ENCODE measurements around the gene CLDN16. TPM values are rescaled to one million over a fixed set of nuclear protein-coding genes. Genes with fewer than 3 reads are reported as not detected.
A peak's percentile ranks its signal among the peaks of the same experiment; 100 is the strongest.

Gene CLDN16
- total RNA-seq, 1 donor from 2014 or later, result 0.50 TPM

DNA sequence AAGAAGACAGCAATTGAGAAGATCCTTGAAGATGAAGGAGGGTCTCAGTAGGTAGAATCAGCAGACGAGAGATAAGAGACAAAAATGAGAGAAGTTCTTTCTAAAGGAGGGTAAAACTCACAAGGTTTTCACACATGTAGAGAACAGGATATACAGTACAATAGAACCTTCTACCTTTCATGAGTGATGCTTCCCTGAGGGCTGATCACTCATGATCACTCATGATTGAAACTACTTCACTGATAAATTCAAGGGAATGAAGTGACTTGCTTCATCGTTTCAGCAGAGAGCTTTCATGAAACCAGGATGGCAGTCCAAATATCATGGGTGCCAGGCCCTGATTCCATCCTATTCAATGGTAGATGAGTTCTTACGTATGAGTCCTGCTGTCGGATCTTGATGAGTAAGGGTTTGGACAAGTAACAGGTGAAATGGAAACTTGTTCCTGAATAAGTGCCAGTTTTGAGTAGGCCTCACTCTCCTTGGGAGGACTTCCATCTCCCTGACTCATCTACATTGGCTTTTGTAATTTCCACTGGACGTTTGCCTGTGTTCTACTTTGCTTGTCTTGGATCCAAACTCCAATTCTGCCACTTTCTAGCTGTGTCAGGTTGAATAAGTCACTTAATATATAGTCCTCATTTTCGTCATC, 9.6 kb upstream of the CLDN16 start:
- Mint-ChIP-seq H3K27ac (ENCODE audit: unreplicated experiment) (no peak overlapping the region), H3K36me3 (ENCODE audit: low read depth, unreplicated experiment) (no peaks in the 10 kb centered on the region), H3K4me1 (ENCODE audit: low read depth, unreplicated experiment) (peaks cover 16% of the 10 kb centered on the region), H3K9me3 (ENCODE audit: unreplicated experiment) (no peaks in the 10 kb centered on the region), H3K4me3 (ENCODE audit: unreplicated experiment) (no peak overlapping the region), H3K27me3 (ENCODE audit: low read depth, unreplicated experiment) (no peaks in the 10 kb centered on the region)
- FAIRE-seq (peak; percentile 81), DNase-seq (ENCODE audit: low read depth) (peak; percentile 97)
- Histone ChIP-seq H3K4me3 (ENCODE audit: insufficient read depth, low read depth, low read length) (no peak overlapping the region), H4K20me1 (ENCODE audit: insufficient read depth, low read length) (no peaks in the 10 kb centered on the region), H2AFZ (ENCODE audit: low read depth, low read length) (no peak overlapping the region), H3K9ac (ENCODE audit: low read length) (no peak overlapping the region), H3K79me2 (ENCODE audit: insufficient read depth, low read length) (no peaks in the 10 kb centered on the region), H3K9me3 (ENCODE audit: insufficient read depth, low read depth, low read length) (no peaks in the 10 kb centered on the region), H3K4me2 (ENCODE audit: low read length) (no peak overlapping the region), H3K27ac (ENCODE audit: low read depth, low read length) (no peak overlapping the region), H3K36me3 (ENCODE audit: insufficient read depth, low read length) (no peaks in the 10 kb centered on the region), H3K4me1 (ENCODE audit: insufficient read depth, low read length) (peaks cover 18% of the 10 kb centered on the region), H3K27me3 (ENCODE audit: insufficient read depth, low read length) (no peaks in the 10 kb centered on the region)
- TF ChIP-seq EZH2 (IDR thresholded peaks at IDR 0.05; ENCODE audit: insufficient read depth, low read length) (no peak), CTCF (IDR thresholded peaks at IDR 0.05; ENCODE audit: insufficient read depth, low read depth, low read length) (no peak)

GRCh38 chr3:190380184-190380583, 7.8 kb upstream of the CLDN16 start:
- no peak overlapping the region for H3K9ac ChIP-seq (ENCODE audit: low read length)
- H3K4me1 ChIP-seq (ENCODE audit: insufficient read depth, low read length), result peaks cover 22% of the 10 kb centered on the region
- no peak for DNase-seq (ENCODE audit: low read depth)
- no peaks in the 10 kb centered on the region for H3K79me2 ChIP-seq (ENCODE audit: insufficient read depth, low read length)
- FAIRE-seq, result no peak
- H3K27me3 ChIP-seq (ENCODE audit: insufficient read depth, low read length), result no peaks in the 10 kb centered on the region
- H3K4me2 ChIP-seq (ENCODE audit: low read length), result no peak overlapping the region
- H3K4me3 Mint-ChIP-seq (ENCODE audit: unreplicated experiment), result no peak overlapping the region
- H3K27ac ChIP-seq (ENCODE audit: low read depth, low read length), result no peak overlapping the region
- H3K9me3 ChIP-seq (ENCODE audit: insufficient read depth, low read depth, low read length), result no peaks in the 10 kb centered on the region
- no peak for TF ChIP-seq EZH2 (IDR thresholded peaks at IDR 0.05; ENCODE audit: insufficient read depth, low read length)
- TF ChIP-seq CTCF (IDR thresholded peaks at IDR 0.05; ENCODE audit: insufficient read depth, low read depth, low read length), result no peak
- H3K36me3 Mint-ChIP-seq (ENCODE audit: low read depth, unreplicated experiment), result no peaks in the 10 kb centered on the region
- no peaks in the 10 kb centered on the region for H3K27me3 Mint-ChIP-seq (ENCODE audit: low read depth, unreplicated experiment)
- no peak overlapping the region for H2AFZ ChIP-seq (ENCODE audit: low read depth, low read length)
- H3K4me3 ChIP-seq (ENCODE audit: insufficient read depth, low read depth, low read length), result no peak overlapping the region
- no peaks in the 10 kb centered on the region for H3K9me3 Mint-ChIP-seq (ENCODE audit: unreplicated experiment)
- H3K36me3 ChIP-seq (ENCODE audit: insufficient read depth, low read length), result no peaks in the 10 kb centered on the region
- H4K20me1 ChIP-seq (ENCODE audit: insufficient read depth, low read length), result no peaks in the 10 kb centered on the region
- H3K27ac Mint-ChIP-seq (ENCODE audit: unreplicated experiment), result no peak overlapping the region
- H3K4me1 Mint-ChIP-seq (ENCODE audit: low read depth, unreplicated experiment), result peaks cover 18% of the 10 kb centered on the region

- H3K4me2 ChIP-seq (ENCODE audit: low read length), result peak overlapping the region; percentile 16
- Mint-ChIP-seq H3K4me3 (ENCODE audit: unreplicated experiment) (no peak overlapping the region), H3K36me3 (ENCODE audit: low read depth, unreplicated experiment) (no peaks in the 10 kb centered on the region), H3K27ac (ENCODE audit: unreplicated experiment) (no peak overlapping the region), H3K27me3 (ENCODE audit: low read depth, unreplicated experiment) (no peaks in the 10 kb centered on the region), H3K9me3 (ENCODE audit: unreplicated experiment) (no peaks in the 10 kb centered on the region), H3K4me1 (ENCODE audit: low read depth, unreplicated experiment) (peaks cover 26% of the 10 kb centered on the region)
- DNase-seq (ENCODE audit: low read depth) (peak; percentile 41), FAIRE-seq (no peak)
- TF ChIP-seq CTCF (IDR thresholded peaks at IDR 0.05; ENCODE audit: insufficient read depth, low read depth, low read length), result no peak
- TF ChIP-seq EZH2 (IDR thresholded peaks at IDR 0.05; ENCODE audit: insufficient read depth, low read length), result no peak
- H3K27ac ChIP-seq (ENCODE audit: low read depth, low read length), result peak overlapping the region; percentile 51
- no peaks in the 10 kb centered on the region for H4K20me1 ChIP-seq (ENCODE audit: insufficient read depth, low read length)
- H3K4me1 ChIP-seq (ENCODE audit: insufficient read depth, low read length), result peaks cover 31% of the 10 kb centered on the region
- H3K9me3 ChIP-seq (ENCODE audit: insufficient read depth, low read depth, low read length), result no peaks in the 10 kb centered on the region
- no peak overlapping the region for H2AFZ ChIP-seq (ENCODE audit: low read depth, low read length)
- no peaks in the 10 kb centered on the region for H3K36me3 ChIP-seq (ENCODE audit: insufficient read depth, low read length)
- H3K9ac ChIP-seq (ENCODE audit: low read length), result no peak overlapping the region
- H3K4me3 ChIP-seq (ENCODE audit: insufficient read depth, low read depth, low read length), result no peak overlapping the region
- no peaks in the 10 kb centered on the region for H3K27me3 ChIP-seq (ENCODE audit: insufficient read depth, low read length)
- no peaks in the 10 kb centered on the region for H3K79me2 ChIP-seq (ENCODE audit: insufficient read depth, low read length)
Observed at GRCh38 chr3:190381441-190381840, 6.5 kb upstream of the CLDN16 start.
